GM18526 (cell line): Measurements from ENCODE around the gene HACD3.

Experiments used
- POLR2A ChIP-seq: IDR thresholded peaks from 3 replicates; pipeline ENCODE4 v1.6.1; 2011; ENCODE audit not compliant: insufficient read length; ENCODE audit errors: extremely low read depth

The HACD3 gene

DNA sequence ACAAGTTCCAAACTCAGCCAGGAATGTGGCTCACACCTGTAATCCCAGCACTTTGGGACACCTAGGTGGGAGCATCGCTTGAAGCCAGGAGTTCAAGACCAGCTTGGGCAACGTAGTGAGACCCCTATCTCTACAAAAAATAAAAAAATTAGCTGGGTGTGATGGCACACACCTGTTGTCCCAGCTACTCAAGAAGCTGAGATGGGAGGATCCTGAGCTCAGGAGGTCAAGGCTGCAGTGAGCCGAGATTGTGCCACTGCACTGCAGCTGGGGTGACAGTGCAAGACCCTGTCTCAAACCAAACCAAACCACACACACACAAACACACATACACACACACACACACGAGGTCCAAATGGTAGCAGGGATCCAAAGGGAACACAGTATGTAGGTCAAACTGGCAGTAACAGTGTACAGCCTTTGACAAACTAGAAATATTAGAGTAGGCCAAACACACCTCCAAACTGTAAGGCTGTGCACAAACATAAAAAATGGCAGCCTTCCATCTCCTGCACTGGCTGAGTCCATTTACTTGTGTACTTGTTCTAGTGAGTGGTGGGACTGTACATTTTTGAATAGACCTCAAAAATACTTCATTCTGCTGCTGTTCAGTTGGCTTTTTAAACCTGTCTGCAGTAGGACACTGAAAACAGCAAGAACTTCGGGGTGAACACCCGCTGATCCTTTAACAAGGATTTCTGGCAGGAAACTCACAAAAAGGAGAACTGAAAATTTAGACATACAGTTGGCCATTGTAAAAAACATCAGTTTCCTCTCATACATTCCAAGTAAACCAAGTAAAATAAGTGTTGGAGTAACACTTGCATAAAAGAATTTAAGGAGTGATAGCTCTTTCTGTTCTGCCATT lies 47.1 kb downstream of the HACD3 start:
- TF ChIP-seq POLR2A = no peak

DNA sequence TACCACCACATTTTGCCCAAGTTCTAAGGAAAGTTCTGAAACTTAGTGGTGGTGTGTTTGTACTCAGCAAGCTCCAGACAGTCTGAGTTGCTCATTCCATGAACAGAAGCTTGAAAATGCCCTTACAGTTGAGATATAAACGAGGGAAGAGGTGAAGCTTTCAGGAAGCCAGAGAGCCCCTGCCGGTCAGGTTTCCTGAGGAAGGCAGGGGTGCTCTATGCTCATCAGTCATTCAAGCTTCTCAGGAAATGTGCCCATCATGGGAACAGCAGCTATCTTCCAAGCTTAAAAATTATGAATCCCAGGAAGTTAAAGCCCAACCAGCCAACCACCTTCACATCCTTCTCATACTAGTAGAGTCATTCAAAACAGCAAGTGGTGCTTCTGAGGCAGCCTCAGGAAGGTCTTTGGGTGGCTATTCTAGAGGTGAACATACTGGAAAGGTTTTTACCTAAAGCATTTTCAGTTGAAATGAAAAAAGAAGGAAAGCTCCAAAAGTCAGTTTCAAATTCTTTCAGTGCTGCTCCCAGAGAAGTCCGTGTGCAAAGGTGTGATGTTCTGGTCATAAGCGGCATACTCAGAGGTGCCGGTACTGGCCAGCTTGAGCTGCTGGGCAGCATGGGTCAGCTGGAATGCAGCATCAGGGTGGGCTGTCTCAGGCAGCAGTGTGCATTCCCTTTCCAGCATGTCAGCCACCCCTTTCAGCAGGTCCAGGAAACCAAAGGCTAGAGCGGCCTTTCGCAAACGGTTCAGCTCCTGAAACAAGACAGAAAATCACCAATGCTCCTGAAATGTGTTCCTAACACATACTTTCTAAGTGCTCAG lies 48.9 kb downstream of the HACD3 start:
- no peak for TF ChIP-seq POLR2A

DNA sequence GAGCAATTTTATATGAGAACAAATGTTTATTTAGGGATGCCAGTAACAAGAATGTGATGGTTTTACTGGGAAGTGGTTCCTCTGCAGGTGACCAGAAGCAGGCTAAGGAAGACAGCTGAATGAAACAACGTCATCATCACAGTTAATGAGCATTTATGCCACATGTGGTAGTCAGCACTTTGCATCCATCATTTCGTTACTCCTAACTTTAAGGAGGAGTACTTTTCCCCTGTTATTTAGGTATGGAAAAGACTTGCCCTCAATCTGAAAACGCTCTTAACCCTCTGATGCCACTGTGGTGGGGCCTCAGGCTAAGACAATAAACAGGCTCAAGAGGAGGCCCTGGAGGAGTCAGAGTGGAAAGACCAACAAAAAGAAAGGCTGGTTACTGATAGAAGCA lies 49.5 kb downstream of the HACD3 start:
- no peak for TF ChIP-seq POLR2A

DNA sequence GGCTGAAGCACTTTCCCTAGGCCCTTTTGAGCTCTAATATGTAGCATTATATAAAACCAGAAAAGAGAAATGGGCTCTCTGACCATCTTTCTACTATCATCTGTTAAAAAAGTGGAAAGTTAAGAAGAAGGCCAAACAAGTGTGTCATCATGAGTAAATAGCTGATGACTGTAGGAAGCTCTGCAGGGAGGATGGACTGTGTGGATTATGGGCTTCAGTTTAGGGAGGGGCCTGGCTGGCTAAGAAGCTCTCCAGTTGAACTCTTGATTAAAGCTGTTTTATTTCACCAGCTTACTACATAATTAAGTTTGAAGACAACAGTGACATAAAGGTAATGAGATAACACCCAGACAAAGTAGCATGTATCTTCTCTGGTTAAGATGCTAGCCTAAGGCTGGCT lies 50.0 kb downstream of the HACD3 start:
- no peak for TF ChIP-seq POLR2A

DNA sequence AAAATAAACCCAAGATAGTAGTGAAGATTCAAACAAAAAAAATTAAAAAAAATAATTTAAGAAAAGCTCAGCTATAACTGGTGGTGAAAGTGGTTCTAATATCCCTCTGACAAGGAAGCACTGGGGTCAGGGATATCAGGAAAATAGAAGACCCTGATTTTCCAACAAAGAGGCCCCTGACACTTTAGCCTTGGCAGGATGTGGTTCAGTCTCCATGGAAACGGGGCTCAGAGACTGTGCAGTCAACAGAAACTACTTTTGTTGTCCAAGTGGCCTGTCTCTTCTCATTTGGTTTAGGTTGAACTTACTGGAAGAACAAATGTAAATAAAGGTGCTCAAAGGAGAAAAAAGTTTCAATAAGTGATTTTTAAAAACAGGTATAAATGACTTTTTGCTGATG lies 53.4 kb downstream of the HACD3 start:
- no peak for TF ChIP-seq POLR2A

DNA sequence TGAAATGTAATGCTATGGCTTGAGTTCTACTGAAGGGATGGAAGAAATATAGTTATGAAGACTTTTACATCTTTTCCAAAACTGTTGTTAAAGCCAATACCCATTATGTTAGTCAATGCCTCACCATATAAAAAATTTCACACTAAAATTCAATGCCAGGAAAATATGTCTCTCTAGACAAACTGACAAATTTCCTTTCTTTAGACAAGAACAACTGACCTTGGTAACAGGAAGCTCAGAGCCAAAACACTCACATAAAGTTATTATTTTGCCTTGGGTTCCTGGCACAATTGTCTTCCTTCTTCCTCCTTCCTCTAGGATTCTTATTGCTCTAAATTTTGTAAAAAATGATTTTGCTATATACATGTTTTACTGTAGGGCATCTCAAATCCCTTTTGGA lies 54.0 kb downstream of the HACD3 start:
- no peak for TF ChIP-seq POLR2A

DNA sequence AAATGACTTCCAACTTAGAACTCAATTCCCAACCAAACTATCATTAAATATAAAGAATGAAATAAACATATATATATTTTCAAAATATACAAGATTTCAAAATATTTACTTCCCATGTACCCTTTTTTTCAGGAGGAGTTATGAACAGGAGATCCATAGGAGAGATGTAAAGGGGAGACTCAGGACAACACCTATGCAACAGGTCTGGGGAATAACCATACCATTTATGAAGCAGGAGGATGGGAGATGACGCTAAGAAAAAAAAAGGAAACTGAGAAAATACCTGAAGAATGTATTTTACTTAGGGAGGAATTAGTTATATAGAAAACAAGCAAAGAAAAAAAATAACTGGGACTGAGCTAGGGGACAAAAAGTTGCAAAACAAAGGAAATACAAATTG lies 56.8 kb downstream of the HACD3 start:
- no peak for TF ChIP-seq POLR2A

DNA sequence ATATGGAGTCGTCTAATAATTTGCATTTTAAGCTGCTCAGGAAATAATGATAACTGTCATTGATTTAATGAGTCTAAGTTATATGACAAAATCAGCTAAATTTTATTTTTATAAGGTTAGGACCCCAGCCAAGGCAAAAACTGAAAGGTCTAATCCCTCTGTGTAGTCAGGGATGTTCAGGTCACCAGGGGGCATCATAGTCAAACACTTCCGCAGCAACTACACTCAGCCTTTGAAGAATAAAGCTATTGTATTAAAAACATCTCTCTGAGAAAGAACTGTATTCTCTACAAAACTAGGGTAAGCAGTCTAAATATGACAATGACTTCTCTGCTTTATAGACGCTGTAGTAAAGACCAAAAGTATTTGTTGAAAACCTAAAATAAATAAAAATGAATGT lies 65.7 kb downstream of the HACD3 start:
- no peak for TF ChIP-seq POLR2A

DNA sequence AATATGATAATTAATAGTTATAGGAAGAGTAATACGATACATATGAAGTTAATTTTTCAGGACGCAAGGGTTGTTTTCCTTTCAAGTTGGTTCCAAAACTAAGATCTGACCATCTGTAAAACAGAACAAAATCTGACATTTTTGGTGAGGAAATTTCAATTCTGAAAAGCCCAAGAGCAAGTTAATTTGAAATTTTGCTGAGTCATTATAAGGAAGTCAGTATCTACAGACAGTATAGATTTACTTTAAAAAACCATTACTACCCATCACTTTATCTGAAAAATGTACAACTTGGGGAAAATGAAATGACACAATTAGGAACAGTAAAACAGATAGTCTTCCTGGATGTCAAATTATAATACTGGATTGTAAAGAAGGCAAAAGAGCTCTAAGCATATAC lies 68.2 kb downstream of the HACD3 start:
- TF ChIP-seq POLR2A = no peak

DNA sequence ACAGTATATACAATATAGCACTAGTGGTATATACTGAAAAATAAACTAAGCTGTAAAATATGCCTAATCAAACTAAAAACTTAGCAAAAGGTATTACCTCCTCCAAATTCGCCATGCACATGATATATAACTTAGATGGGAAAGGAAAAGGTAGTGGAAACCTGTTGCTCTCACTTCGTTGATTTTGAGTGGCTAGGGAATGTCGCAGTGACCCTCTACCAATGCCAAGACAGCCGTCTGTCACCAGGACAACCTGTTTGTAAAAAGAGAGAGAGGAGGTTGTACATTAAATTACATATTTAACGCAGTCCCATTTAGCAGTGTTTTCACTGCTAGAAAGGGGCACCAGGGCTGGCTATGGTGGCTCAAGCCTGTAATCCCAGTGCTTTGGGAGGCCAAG lies 69.4 kb downstream of the HACD3 start:
- TF ChIP-seq POLR2A = no peak

DNA sequence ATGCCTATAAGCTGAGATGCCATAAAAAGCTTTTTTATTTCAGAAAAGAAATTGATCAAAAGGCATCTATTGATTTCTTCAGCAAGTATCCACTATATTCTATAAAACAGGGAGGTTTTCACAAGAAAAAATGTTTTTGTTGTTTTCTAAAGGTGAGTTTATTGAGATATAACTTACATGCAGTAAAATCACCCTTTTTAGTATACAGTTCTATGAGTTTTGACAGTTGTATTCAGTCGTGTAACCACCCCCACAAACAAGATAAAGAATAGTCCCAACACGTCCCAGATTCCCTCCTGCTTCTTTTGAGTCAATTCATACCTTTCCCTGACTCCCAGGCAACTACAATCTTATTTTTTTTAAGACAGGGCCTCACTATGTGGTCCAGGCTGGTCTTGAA lies 72.9 kb downstream of the HACD3 start:
- TF ChIP-seq POLR2A = no peak

DNA sequence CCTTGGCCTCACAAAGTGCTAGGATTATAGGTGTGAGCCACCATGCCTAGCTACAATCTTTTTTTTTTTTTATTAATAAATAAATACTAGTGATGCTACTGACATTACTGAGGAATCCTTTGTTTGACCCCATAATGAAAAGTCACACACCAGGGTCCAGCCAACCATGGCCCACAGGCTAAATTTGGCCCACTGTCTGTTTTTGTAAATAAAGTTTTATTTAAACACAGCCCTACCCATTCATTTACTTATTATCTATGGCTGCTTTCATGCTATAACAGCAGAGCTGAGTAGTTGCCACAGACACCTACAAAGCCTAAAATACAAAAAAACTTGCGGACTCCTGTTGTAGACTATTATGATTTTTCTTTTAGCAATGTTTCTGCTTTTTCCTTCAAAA lies 73.3 kb downstream of the HACD3 start:
- no peak for TF ChIP-seq POLR2A

DNA sequence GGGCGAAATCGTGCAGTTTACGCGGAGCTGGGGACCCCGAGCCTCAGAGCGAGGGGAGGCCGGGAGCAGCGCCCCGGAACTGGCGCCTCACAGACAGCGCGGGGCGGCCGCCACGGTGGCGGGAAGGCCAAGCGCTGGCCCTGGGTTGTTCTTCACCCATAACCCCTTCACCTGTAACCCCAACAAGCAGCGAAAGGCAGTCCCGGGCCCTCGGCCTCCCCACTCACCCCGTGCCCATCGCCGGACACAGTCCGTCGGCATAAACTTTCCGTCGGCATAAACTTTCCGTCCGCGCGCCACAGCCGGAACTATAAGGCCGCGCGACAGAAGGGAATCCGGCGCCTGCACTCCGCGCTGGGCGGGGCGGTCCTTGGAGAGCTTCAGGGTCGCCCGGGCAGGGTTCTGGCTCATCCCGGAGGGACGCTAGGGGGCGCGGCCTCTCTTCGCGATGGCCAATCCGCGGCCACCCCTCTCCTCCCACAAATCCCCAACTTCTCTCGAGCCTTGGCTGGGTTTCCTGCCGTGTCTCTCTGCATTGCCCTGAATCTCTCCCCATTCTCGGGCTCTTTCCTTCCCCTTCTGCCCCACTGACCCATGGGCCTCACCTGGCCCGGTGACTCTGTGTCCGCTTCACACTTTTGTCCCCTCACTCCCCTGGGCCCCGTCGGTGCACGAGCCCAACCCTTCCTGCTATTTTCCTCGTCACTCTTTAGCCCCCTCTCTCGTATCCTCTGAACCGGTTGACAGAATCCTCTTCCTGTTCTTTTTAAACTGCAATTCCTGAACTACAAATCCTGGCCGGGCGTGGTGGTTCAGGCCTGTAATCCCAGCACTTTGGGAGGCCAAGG lies 80.8 kb downstream of the HACD3 start, which contains the start of gene INTS14:
TSS of gene INTS14 (minus strand) at position 261 of the 848 bp plus-strand sequence. CDS start 3,751 bp downstream, outside the sequence.
- TF ChIP-seq POLR2A = peak; percentile 86

DNA sequence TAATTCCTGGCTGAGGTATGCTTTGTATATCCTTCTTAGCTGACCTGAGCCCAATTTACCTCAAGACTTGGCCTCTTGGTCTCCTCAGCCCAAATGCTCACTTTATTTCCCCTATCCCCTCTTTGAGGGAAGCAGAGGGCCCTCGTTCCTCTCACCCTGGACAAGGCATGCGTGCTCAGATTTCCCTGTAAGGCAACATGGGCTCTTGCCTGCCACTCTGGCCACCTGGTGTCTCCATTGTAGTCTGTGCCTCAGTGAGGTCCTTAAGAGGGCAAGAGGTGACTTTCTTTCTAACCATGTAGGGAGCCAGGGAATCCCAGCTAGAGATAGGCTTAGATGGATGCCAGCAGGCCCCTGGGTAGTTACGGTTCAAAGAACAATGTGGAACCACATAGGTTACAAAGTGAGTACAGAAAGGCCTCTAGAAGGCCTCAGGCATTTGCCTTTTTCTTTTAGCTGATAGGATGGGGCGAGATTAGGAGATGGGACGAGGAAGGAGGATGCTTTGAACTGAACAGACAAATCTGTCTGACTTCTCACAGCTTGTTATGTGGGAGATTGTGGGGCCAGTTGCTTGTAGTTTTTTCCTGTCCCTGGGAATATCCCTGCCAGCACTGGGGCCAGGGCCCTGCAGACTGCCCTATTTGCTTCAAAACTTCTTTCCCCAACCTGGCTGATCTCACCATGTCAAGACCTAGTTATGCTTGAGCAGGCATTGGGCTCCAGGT lies 81.8 kb downstream of the HACD3 start:
- no peak for TF ChIP-seq POLR2A

DNA sequence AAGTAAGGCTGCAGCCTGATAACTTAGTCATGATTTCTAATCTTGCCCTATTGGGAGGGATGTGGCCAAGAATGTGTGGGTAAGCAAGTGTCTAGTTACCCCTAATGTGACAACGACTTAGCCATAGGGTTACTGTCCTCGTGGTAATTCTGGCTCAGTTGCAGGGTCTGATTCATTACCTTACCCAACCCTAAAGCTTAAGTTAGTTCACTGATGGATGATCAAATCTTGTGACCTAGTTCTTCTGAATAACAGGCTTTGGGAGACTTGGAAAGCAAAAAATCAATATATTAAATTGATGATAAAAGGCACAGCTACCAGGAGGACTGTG lies 82.3 kb downstream of the HACD3 start:
- TF ChIP-seq POLR2A = no peak
